Heart left ventricle (tissue), 13 donors: ENCODE results near the gene PANK4.

Experiments
- CTCF ChIP-seq, 12 donors: fragments of 200-600 bp; sonication (generic) in 4 of 12; IDR thresholded peaks; one replicate each; pipeline versions ENCODE4 v1.5.0 to v1.8.0; 2018 to 2022; ENCODE audit warnings: antibody characterized with exemption in 12 of 12, mild to moderate bottlenecking in 5 of 12
- POLR2A ChIP-seq, 2 donors: fragments of 450-650 bp; IDR thresholded peaks; one replicate each; pipeline ENCODE4 v1.6.1; 2017; ENCODE audit warnings: antibody characterized with exemption in 2 of 2, mild to moderate bottlenecking in 2 of 2, moderate library complexity in 2 of 2
- donor health status: ischemic (EF 13 %, LVEDD 7.1; RV severe dilation, severe dysfunction).
- donor health status: DM: no; HTN: yes; CAD: no.
- donor health status: DM: no; HTN: no; CAD: no.
- donor health status: ischemic (EF 25% LVEDD 6.9; RV normal size, moderate dysfunction).
- donor health status: ischemic (EF 25% LVEDD 5.7; RV mildly dilated, moderate dysfunction).
- donor health status: ischemic (EF 35%, LVEDD 5.7; RV mildly dilated, moderate dysfunction).
- donor health status: nonischemic (EF 11% LVEDD 7.7; RV severe dilation, severe dysfunction).
- donor health status: DM: yes; HTN: yes; CAD: no.
- donor health status: PGD.
- donor health status: ischemic (EF 29% LVEDD 5.4; RV normal size, mild dysfunction).
- donor health status: nonischemic (EF 23%, LVEDD 6.1; RV moderate dilation, normal function).

GRCh38 chr1:2533365-2533764 is 7.0 kb upstream of the PANK4 start:
- TF ChIP-seq CTCF (IDR thresholded peaks at IDR 0.05) (no peak), POLR2A (IDR thresholded peaks at IDR 0.05) (no peak)
